ENCODE measurements around the gene MMP17. TPM values are rescaled to one million over a fixed set of nuclear protein-coding genes. Genes with fewer than 3 reads are reported as not detected.

MMP17 gene
- total RNA-seq, 1 experiment from 2014 or later, result 12.6 TPM

- Histone ChIP-seq H3K27ac (ENCODE audit: low read depth, low read length, poor library complexity, severe bottlenecking) (no peak overlapping the region), H3K9me3 (ENCODE audit: low read depth, low read length, poor library complexity, severe bottlenecking) (no peaks in the 10 kb centered on the region), H3K4me1 (ENCODE audit: insufficient read depth, low read length, poor library complexity, severe bottlenecking) (peaks cover 28% of the 10 kb centered on the region), H3K4me3 (ENCODE audit: low read depth, low read length, poor library complexity, severe bottlenecking) (peak overlapping the region; percentile 54), H3K27me3 (replicated peaks; ENCODE audit: insufficient read depth, low read depth, low read length, poor library complexity) (no peaks in the 10 kb centered on the region), H3K36me3 (ENCODE audit: insufficient read depth, low read length, poor library complexity, severe bottlenecking) (no peaks in the 10 kb centered on the region)
- no TSS peak for BruUV-seq (replicated peaks)
- CTCF ChIA-PET, result no interaction called here
- intact Hi-C loops (cut with micrococcal nuclease; ENCODE audit: unreplicated experiment), result no loop called here
- TF ChIP-seq CTCF (conservative IDR thresholded peaks at IDR 0.05; ENCODE audit: low read depth, low read length), result no peak
- no peak for TF ChIP-seq EZH2 (IDR thresholded peaks at IDR 0.05; ENCODE audit: borderline replicate concordance, low read depth, low read length, poor library complexity, severe bottlenecking)
- DNase-seq (ENCODE audit: low spot score), result no peak
- POLR2A ChIA-PET (ENCODE audit: low non-redundant PET), result no interaction called here
Measured at GRCh38 chr12:131829356-131829747, 1.2 kb downstream of the MMP17 start.

- H3K36me3 ChIP-seq (ENCODE audit: insufficient read depth, low read length, poor library complexity, severe bottlenecking), result no peaks in the 10 kb centered on the region
- H3K27ac ChIP-seq (ENCODE audit: low read depth, low read length, poor library complexity, severe bottlenecking), result peak overlapping the region; percentile 82
- CTCF ChIA-PET, result no interaction called here
- peaks cover 28% of the 10 kb centered on the region for H3K4me1 ChIP-seq (ENCODE audit: insufficient read depth, low read length, poor library complexity, severe bottlenecking)
- peak; percentile 36 for DNase-seq (ENCODE audit: low spot score)
- no peaks in the 10 kb centered on the region for H3K9me3 ChIP-seq (ENCODE audit: low read depth, low read length, poor library complexity, severe bottlenecking)
- TF ChIP-seq EZH2 (IDR thresholded peaks at IDR 0.05; ENCODE audit: borderline replicate concordance, low read depth, low read length, poor library complexity, severe bottlenecking) (no peak), CTCF (conservative IDR thresholded peaks at IDR 0.05; ENCODE audit: low read depth, low read length) (no peak)
- peak overlapping the region; percentile 54 for H3K4me3 ChIP-seq (ENCODE audit: low read depth, low read length, poor library complexity, severe bottlenecking)
- intact Hi-C loops (cut with micrococcal nuclease; ENCODE audit: unreplicated experiment), result loop anchor here (5.0 to 10.0 kb wide), 4 partner anchors 73 to 725 kb away; no protein-coding TSS in a partner anchor
- H3K27me3 ChIP-seq (replicated peaks; ENCODE audit: insufficient read depth, low read depth, low read length, poor library complexity), result no peaks in the 10 kb centered on the region
- BruUV-seq (replicated peaks), result no TSS peak
- POLR2A ChIA-PET (ENCODE audit: low non-redundant PET), result no interaction called here
Measured at GRCh38 chr12:131829791-131830334, 1.7 kb downstream of the MMP17 start.

GRCh38 chr12:131830335-131830913 lies 2.2 kb downstream of the MMP17 start:
- no TSS peak for BruUV-seq (replicated peaks)
- ChIA-PET CTCF (interaction anchor here (0.6 kb wide), 1 partner anchor 510 kb away, joined by 3 read pairs; no protein-coding TSS in a partner anchor), POLR2A (ENCODE audit: low non-redundant PET) (interaction anchor here (0.6 kb wide), 1 partner anchor 563 kb away, joined by 3 read pairs; no protein-coding TSS in a partner anchor)
- peak; percentile 83 for DNase-seq (ENCODE audit: low spot score)
- H3K36me3 ChIP-seq (ENCODE audit: insufficient read depth, low read length, poor library complexity, severe bottlenecking), result no peaks in the 10 kb centered on the region
- H3K27me3 ChIP-seq (replicated peaks; ENCODE audit: insufficient read depth, low read depth, low read length, poor library complexity), result no peaks in the 10 kb centered on the region
- peaks cover 28% of the 10 kb centered on the region for H3K4me1 ChIP-seq (ENCODE audit: insufficient read depth, low read length, poor library complexity, severe bottlenecking)
- H3K27ac ChIP-seq (ENCODE audit: low read depth, low read length, poor library complexity, severe bottlenecking), result peak overlapping the region; percentile 82
- intact Hi-C loops (cut with micrococcal nuclease; ENCODE audit: unreplicated experiment), result loop anchor here (5.0 to 10.0 kb wide), 4 partner anchors 73 to 726 kb away; no protein-coding TSS in a partner anchor
- no peaks in the 10 kb centered on the region for H3K9me3 ChIP-seq (ENCODE audit: low read depth, low read length, poor library complexity, severe bottlenecking)
- TF ChIP-seq EZH2 (IDR thresholded peaks at IDR 0.05; ENCODE audit: borderline replicate concordance, low read depth, low read length, poor library complexity, severe bottlenecking), result no peak
- TF ChIP-seq CTCF (conservative IDR thresholded peaks at IDR 0.05; ENCODE audit: low read depth, low read length), result peak; percentile 55
- H3K4me3 ChIP-seq (ENCODE audit: low read depth, low read length, poor library complexity, severe bottlenecking), result peak overlapping the region; percentile 54
